HUDEP-2 (cell line): ENCODE measurements around the gene NPEPPS.
A peak's percentile ranks its signal among the peaks of the same experiment; 100 is the strongest.
"Not testable (repeated sequence)": the region's sequence is repeated elsewhere in the genome, so short reads cannot be mapped to it uniquely, and the experiment has no call there.

Source experiments
- DNase-seq, 76 experiments: peaks; one replicate each; lab custom pipeline; 2025; ENCODE audit not compliant: unreplicated experiment in 76 of 76; lab: John Stamatoyannopoulos, UW

NPEPPS gene, protein sequence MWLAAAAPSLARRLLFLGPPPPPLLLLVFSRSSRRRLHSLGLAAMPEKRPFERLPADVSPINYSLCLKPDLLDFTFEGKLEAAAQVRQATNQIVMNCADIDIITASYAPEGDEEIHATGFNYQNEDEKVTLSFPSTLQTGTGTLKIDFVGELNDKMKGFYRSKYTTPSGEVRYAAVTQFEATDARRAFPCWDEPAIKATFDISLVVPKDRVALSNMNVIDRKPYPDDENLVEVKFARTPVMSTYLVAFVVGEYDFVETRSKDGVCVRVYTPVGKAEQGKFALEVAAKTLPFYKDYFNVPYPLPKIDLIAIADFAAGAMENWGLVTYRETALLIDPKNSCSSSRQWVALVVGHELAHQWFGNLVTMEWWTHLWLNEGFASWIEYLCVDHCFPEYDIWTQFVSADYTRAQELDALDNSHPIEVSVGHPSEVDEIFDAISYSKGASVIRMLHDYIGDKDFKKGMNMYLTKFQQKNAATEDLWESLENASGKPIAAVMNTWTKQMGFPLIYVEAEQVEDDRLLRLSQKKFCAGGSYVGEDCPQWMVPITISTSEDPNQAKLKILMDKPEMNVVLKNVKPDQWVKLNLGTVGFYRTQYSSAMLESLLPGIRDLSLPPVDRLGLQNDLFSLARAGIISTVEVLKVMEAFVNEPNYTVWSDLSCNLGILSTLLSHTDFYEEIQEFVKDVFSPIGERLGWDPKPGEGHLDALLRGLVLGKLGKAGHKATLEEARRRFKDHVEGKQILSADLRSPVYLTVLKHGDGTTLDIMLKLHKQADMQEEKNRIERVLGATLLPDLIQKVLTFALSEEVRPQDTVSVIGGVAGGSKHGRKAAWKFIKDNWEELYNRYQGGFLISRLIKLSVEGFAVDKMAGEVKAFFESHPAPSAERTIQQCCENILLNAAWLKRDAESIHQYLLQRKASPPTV

DNA sequence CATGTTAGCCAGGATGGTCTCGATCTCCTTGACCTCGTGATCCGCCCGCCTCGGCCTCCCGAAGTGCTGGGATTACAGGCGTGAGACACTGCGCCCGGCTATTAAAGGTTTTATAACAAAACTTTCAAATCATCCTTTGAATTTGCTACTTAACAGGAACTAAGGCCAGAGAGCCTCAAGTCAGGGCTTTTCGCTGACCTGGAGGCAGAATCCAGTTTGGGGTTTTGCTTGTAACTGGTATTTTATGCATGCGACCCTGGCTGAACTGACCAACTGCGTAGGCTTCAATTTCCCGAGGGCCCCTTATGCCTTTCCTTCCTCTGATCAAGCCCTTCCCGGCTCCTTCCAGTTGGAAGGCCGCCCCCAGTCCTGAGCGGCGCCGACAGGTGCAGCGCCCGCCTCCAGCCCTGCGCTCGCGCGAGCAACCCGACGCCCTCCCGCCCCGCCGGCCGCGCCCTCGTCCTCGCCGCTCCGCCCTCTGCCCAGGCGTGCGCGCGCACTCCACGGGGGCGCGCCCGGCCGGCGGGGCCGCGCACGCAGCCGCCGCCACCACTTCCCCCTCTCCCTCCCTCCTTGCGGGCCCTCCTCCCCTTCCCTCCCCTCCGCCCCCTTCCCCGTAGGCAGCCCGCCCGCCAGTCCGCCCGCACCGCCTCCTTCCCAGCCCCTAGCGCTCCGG is at the start of gene NPEPPS:
Gene NPEPPS, plus strand, starts transcription at position 552 of the 676 bp plus-strand sequence. CDS start 193 bp downstream, outside the sequence.
- peak in 72 of 76 experiments; percentile 19 to 90 (median 76) for DNase-seq

DNA sequence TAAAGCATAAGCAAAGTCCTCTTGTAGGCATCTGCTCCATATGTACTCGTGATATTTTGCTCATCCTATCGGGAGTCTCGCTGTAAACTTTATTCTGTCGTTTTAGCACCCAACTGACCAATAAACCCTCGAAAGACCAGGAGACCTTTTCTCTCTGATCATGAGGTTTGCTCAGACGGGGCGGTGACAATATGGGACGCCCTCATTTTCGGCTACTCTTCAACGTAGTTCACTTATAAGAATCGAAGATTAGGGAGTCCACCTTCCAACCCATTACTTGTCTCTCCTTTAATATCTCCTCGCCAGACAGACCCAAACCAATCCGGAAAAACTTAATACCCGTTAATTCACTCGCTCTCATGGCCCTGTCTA is 39.1 kb upstream of the NPEPPS start:
- DNase-seq = peak in 1 of 76 experiments; percentile 36

DNA sequence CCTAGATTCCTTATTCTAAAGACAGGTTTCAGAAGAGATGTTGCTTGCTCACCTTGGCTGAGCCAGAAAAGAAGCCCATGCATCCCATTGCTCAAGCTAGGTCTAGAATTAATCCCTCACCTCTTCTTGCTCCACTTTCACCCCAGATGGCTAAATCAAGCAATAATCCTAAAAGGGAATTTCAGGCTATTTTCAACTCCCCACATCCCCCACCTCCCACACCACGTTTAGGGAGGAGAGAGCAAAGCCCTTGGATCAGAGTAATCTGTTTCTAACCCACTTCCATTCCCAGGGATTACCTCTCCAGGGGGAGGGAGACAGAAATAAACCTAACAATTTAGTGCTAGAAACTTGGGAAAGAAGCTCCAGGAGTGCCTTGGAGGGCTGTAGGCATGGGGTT is 31.8 kb upstream of the NPEPPS start:
- DNase-seq = not testable (repeated sequence)

DNA sequence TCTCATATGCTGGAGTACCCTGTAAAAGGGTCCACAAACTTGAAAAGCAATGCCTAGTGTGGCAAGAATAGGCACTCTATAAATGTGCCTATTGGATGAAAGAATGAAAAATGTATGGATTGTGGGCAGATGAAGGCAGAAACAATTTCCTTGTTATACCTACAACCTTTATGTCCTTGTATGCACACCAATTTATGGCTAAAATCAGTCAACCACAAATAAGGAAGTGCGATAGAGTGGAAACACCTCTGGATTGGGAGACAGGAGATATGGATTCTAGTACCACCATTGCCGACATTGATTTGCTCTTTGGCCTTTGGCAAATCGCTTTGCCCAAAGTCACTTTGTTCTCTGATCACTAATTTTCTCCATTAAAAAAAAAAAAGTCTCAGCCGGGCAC is 31.4 kb upstream of the NPEPPS start:
- DNase-seq = not testable (repeated sequence)

DNA sequence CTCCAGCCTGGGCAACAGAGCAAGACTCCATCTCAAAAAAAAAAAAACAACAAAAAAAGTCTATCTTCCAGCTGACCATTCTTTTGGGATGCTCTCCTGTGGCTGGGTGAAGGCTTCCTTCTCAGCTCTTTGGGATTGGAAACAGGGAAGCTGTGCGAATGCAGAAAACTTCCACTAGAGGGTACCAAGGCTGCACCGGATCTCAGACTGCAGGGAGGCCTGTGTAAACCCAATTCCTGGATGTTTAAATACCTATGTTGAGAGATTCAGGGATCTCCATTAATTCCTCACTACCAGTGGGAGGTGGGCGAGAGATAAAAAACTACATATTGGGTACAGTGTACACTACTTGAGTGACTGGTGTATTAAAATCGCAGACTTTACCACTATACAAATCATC is 30.3 kb upstream of the NPEPPS start:
- peak in 3 of 76 experiments; percentile 1 to 42 (median 33) for DNase-seq

DNA sequence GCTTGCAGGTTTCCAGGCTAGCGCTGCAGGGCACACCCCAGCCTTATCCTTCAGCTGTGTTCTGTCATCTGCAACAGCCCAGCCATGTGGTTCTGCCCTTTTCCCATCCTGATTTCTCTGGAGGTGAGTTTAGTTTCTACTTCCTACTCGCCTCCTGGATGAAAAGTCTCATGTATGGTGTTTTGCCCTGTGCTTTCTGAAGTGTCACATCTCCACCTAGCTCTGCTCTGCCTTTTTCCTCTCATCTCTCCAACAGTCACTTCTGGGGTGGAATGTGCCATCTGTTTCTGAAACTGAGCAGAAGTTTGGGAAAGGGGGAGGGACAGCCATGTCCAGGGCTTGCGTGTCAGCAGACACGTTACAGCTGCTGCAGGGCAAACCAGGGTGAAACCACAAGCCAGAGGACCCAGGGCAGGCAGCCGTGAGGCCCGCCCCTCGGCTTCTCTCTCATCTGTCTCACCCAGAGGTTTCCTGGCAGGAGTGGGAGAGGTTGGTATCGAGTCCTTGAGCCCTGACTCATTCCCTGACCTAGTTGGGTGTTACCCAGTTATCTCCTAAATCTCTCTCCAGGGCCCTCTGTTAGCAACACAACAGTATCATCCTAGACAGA is 28.7 kb upstream of the NPEPPS start:
- DNase-seq = peak in 7 of 76 experiments; percentile 2 to 11 (median 7)

DNA sequence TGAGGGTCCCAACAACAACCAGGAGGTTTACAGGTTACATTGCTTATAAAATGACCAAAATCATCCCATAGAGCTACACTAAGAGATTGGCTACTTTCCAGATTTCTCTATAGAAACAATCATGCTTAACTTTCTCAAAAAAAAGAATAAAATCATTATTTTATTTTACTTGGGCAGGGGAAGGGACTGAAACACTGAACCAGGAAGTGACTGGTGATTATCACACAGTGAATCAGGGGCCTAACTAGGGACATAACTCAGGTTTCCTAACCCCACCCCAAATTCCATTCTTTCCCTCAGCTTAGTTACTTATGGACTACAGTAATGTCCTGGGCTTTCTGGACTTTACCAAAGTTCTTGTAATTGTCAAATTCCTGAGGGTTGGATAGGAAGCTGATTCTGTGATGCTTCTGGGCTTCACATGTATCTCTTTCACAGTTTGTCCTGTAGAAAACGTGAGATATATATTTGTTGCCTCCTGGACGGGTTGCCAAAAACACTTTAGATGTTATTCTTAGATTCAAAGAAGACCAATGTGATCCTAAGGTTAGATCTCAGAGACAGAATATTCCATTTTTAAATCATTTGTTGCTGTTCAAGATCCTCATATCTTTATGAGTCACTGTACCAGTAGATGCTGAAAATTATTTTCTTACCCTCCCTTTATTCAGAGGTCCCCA is 28.0 kb upstream of the NPEPPS start:
- DNase-seq = not testable (repeated sequence)

DNA sequence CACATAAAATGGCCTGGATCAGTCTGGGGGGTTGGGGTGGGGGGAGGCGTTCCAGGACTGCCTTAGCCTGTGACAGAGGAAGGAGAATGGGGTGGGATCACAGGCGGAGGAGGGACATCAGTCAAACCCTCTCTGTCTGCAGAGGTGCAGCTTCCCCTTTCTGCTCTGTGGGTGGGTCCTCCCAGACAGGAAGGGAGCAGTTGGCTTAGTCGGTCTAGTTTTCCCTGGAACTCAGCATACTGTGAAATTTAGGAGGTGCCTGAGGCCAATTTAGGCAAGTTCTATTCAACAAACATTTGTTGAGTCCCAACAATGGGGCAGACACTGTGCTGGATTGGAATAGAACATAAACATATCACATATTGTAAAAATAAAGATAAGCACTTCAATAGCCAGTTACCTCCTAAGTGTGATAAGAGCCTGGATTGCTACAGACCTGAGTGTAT is 19.2 kb upstream of the NPEPPS start:
- peak in 20 of 76 experiments; percentile 7 to 50 (median 14) for DNase-seq

DNA sequence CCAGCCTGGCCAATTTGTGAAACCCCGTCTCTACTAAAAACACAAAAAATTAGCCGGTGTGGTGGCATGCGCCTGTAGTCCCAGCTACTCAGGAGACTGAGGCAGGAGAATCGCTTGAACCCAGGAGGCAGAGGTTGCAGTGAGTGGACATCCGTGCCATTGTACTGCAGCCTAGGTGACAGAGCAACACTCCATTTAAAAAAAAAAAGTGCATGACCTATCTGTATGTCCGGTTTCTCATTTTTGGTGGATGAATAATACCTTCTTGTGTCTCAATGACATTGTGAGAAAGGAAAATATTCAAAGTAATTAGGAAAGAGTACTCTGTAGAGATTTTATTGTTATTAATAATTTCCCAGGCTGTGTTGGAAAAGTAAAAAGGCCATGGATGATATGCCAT is 17.6 kb upstream of the NPEPPS start:
- DNase-seq = not testable (repeated sequence)

DNA sequence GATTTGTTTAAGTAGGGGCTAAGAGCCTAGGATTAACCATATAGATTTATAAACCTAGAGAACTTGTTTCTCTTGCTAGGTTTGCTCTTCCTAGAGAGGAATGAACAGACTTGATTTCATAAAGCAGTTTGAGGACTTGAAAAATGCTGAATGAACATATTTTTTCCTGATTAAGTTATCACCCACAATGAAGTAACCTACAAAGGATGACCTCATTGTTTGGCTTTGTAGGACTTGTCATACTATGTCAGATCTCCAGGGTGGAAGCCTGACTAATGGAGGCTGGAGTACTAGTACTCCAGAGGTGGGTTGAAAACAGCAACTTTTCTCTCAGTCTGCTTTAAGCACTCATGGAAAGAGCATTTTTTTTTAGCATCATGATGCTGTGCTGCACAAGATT is 12.0 kb upstream of the NPEPPS start:
- DNase-seq = not testable (repeated sequence)

DNA sequence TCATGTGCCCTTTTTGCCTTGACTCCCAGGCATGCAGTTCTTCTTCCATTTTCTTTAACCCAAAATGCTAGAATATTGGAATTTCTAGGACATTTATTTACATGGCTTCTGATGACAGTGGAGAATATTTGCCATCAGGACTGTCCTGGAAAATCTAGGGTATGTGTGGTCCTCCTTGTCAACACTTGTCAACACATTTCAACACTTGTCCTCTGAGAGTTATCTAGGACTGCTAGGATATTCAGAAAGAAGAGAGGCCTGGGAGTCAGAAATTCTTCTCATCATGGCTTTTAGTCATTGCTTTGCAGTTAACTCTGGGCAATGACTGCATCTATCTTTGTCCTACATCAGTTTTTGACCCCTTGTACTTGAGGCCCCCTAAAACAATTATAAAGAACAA is 11.5 kb upstream of the NPEPPS start:
- not testable (repeated sequence) for DNase-seq

DNA sequence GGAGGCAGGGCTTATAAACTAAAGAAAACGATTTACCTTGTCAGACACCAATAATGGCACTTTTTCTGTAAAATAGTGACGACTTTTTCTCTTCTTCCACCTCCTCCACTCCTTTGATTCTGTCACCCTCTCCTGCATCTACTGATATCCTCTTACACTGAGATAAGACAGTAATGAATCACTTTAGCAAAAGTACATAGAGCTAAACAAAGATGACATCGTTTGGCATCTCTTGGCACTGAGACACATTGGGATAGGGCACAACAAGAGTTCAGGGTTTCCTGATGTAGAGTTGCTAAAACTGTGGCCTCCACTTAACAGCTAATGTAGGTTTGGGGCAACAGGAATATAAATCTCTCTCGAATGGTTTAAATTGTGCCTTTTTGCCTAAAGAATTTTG is 10.6 kb upstream of the NPEPPS start:
- DNase-seq = not testable (repeated sequence)

DNA sequence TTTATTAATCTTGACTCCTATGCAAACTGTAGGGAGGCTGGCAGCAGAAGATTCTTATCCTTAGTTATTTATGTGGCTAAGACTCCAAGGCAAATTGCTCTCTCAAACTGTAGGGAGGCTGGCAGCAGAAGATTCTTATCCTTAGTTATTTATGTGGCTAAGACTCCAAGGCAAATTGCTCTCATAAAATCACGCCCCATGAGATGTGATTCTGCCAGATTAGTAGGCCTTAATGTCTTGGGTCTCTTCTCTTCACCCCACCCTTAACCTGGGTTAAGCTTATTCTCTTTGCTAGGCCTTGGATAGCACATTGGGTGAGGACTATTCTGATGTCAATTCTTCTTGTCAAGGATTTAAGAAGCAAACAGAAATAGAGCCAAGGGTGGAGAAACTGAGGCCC is 9.5 kb upstream of the NPEPPS start:
- not testable (repeated sequence) for DNase-seq

DNA sequence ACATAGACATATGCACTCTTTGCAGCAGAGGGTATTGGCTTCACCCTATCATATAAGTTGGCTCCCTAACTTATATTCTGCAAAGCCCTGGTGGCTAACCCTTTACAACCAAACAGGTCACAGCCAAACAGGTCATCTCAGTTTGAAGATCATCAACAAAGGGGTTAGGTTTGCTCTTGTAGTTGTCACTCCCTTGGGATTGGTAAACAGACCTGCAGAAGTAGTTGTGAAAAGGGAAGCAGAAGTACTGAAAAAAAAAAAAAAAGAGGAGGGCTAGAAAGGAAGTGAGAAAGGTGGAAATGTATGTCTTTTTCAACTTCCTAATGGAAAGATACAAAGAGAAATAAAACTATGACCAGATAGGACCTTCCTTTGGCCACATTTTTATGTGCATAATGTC is 8.6 kb upstream of the NPEPPS start:
- DNase-seq = not testable (repeated sequence)

DNA sequence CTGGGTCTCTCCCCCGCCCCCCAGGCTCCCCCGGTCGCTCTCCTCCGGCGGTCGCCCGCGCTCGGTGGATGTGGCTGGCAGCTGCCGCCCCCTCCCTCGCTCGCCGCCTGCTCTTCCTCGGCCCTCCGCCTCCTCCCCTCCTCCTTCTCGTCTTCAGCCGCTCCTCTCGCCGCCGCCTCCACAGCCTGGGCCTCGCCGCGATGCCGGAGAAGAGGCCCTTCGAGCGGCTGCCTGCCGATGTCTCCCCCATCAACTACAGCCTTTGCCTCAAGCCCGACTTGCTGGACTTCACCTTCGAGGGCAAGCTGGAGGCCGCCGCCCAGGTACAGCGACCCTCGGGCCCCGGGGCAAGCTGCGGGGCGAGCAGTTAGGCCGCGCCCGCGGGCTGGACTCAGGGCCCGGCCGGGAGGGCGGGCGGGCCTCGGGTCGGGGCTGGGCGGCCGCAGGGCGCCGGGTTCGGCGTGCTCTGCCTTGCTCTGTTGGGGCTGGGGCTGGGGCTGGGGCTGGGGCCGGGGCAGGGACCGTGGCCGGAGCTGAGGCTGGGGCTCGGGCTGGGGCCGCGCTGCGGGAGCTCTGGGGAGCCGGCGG is 419 bp downstream of the NPEPPS start:
- peak in 4 of 76 experiments; percentile 1 to 59 (median 10) for DNase-seq

DNA sequence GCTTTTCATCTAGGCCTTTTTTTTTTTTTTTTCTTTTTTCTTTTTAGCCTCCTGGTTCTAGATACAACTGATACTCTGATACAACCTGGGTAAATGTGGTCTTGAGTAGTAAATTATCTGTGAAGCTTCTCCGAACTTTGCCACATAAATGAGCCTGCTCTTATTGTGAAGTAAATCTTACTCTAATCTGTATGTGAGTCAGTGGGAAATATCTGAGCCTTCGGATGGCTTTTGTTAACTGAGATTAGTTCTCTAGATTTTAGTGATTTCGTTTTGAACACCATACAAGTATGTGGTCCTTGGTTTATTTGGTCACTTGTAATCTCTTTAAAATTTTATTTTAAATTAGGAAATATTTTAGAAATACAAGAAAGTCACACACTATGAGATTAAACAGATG is 8.2 kb downstream of the NPEPPS start:
- DNase-seq = not testable (repeated sequence)

DNA sequence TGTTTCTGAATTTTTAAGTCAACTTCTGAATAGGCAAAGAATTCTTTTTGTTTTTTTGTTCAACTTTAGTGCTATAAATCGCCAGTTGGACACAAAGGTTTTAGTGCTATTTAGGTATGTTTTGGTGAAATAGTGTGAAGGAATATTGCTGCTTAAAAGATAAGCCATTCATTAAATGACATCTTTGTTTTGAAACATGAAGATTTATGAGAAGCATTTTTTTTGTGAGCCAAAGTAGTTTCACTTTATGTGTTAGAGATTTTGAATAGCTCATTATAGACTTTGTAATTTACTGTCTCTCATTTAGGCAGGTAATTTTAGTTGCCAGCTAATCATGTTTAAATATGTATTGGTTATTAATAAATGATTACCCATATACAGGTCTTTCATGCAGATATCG is 10.8 kb downstream of the NPEPPS start:
- DNase-seq = not testable (repeated sequence)

DNA sequence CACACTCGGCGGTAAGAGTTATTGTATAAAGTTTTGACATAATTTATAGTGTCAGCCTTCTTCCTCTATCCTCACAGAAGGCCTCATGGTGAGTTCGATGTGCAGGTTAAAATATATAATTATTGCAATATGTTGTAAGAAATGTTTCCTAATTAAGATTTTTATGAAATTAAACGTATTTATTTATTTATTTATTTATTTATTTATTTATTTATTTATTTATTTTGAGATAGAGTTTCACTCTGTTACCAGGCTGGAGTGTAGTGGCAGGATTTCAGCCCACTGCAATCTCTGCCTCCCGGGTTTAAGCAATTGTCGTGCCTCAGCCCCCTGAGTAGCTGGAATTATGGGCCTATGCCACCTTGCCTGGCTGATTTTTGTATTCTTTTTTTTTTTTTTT is 13.4 kb downstream of the NPEPPS start:
- DNase-seq = not testable (repeated sequence)

DNA sequence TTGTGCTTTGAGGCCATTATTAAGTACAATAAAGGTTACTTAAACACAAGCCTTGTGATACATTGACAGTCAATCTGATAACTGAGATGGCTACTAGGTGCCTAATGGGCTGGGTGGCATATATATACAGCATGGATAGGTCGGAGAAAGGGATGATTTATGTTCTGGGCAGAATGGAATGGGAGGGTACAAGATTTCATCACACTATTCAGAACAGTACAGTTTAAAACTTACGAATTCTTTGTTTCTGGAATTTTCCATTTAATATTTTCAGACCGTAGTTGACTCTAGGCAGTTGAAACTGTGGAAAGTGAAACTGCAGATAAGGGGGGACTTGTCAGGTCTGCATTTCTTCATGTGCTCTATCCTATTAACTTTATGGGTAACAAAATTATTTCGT is 23.8 kb downstream of the NPEPPS start:
- not testable (repeated sequence) for DNase-seq
